22Rv1 (cell line): Measurements from ENCODE around the gene NUTM2E.
"Not testable (repeated sequence)": the region's sequence is repeated elsewhere in the genome, so short reads cannot be mapped to it uniquely, and the experiment has no call there.

Experiments
- ZFX ChIP-seq: fragments of 450-650 bp; IDR thresholded peaks from 2 replicates; pipeline ENCODE4 v1.6.1; 2017; ENCODE audit warnings: antibody characterized with exemption, borderline replicate concordance
- TF ChIP-seq, protein P1 (sequence below): fragments of 450-650 bp; IDR thresholded peaks from 2 replicates; pipeline ENCODE4 v1.5.1; 2017; ENCODE audit warnings: mild to moderate bottlenecking

GRCh38 chr10:79823387-79823786 lies 3.2 kb upstream of the NUTM2E start:
- TF ChIP-seq, protein P1, sequence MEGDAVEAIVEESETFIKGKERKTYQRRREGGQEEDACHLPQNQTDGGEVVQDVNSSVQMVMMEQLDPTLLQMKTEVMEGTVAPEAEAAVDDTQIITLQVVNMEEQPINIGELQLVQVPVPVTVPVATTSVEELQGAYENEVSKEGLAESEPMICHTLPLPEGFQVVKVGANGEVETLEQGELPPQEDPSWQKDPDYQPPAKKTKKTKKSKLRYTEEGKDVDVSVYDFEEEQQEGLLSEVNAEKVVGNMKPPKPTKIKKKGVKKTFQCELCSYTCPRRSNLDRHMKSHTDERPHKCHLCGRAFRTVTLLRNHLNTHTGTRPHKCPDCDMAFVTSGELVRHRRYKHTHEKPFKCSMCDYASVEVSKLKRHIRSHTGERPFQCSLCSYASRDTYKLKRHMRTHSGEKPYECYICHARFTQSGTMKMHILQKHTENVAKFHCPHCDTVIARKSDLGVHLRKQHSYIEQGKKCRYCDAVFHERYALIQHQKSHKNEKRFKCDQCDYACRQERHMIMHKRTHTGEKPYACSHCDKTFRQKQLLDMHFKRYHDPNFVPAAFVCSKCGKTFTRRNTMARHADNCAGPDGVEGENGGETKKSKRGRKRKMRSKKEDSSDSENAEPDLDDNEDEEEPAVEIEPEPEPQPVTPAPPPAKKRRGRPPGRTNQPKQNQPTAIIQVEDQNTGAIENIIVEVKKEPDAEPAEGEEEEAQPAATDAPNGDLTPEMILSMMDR: not testable (repeated sequence)
- TF ChIP-seq ZFX: not testable (repeated sequence)
